Mononuclear cell (primary cell): Measurements from ENCODE around the gene THAP6. TPM values are rescaled to one million over a fixed set of nuclear protein-coding genes. Genes with fewer than 3 reads are reported as not detected.

Experiments used
- total RNA-seq: library from RNA; depleted of rRNA; stranded (reverse); fragments of >200 nt; gene quantifications from one replicate; pipeline ENCODE4 v1.2.3, GENCODE V29; 2012

The THAP6 gene
- total RNA-seq, 1 donor: 21.7 TPM

Other genes with a start within 250 kb of the THAP6 start
- 52.4 TPM for gene RCHY1, start 70 bp upstream of the THAP6 start, total RNA-seq
- 0.10 TPM for gene ODAPH, start 41.6 kb downstream of the THAP6 start, total RNA-seq
- 0.21 TPM for gene CDKL2, start 116.1 kb downstream of the THAP6 start, total RNA-seq
- 228 TPM for gene G3BP2, start 158.9 kb downstream of the THAP6 start, total RNA-seq
- gene USO1, start 210.1 kb downstream of the THAP6 start, total RNA-seq: 15.5 TPM